GM13977 (cell line): ENCODE results near the gene SYDE1.

Experiments
- DNase-seq: peaks from one replicate; pipeline ENCODE4 v3.0.0; 2012; ENCODE audit warnings: low spot score
- in situ Hi-C: fragments of 300-500 bp; cut with MboI; formaldehyde crosslinking; loops from one replicate; pipeline ENCODE4 v1.12.0; 2022; ENCODE audit warnings: low sequenced_read_pairs, low pct_unique_long_range_greater_than_20kb, mixed read lengths, inconsistent platforms; ENCODE audit not compliant: unreplicated experiment
- TF ChIP-seq, protein P1 (sequence below): IDR thresholded peaks from 2 replicates; pipeline ENCODE4 v1.5.1; 2012; ENCODE audit warnings: mild to moderate bottlenecking, control low read depth; ENCODE audit not compliant: insufficient read depth; ENCODE audit errors: extremely low read depth, missing control alignments

Gene SYDE1

DNA sequence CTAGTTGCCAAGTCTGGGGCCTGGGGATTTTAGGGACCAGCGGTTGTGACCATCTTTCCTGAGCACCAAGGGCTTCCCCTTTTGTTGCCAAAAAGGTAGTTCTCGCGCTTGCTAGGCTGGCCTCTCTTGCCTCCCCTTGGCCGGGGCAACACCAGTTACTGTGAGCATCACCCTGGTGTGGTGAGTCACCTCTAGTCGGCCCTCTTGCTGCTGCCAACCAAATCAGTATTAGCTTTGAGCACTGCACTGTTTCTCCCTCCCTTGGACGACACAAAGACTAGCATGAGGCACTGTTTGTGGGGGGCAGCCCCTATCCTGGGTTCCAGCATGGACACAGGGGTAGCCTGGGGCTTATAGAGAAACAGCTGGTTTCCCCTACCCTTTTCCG is 6.9 kb downstream of the SYDE1 start:
- TF ChIP-seq, protein P1, sequence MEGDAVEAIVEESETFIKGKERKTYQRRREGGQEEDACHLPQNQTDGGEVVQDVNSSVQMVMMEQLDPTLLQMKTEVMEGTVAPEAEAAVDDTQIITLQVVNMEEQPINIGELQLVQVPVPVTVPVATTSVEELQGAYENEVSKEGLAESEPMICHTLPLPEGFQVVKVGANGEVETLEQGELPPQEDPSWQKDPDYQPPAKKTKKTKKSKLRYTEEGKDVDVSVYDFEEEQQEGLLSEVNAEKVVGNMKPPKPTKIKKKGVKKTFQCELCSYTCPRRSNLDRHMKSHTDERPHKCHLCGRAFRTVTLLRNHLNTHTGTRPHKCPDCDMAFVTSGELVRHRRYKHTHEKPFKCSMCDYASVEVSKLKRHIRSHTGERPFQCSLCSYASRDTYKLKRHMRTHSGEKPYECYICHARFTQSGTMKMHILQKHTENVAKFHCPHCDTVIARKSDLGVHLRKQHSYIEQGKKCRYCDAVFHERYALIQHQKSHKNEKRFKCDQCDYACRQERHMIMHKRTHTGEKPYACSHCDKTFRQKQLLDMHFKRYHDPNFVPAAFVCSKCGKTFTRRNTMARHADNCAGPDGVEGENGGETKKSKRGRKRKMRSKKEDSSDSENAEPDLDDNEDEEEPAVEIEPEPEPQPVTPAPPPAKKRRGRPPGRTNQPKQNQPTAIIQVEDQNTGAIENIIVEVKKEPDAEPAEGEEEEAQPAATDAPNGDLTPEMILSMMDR: no peak
- in situ Hi-C loops: no loop called here
- DNase-seq: no peak

DNA sequence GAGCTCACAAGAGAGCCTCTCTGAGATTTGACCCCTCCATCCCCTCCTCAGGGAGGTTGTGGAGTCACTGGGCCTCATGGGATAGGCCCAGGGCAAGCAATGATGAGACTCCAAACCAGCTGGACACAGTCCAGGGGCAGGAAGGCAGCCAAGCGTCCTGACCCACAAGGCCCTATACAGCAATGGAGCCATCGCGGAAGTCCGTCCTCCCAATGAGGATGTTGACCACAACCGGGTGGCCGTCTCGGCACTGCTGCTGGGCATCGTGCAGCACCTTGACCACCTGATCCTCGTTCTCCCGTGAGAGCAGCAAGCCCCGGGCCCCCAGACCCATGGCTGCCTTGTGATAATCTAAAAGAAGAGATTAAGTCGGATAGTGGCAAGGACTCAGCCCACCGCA is 7.9 kb downstream of the SYDE1 start:
- TF ChIP-seq, protein P1: no peak
- in situ Hi-C loops: no loop called here
- DNase-seq: no peak

DNA sequence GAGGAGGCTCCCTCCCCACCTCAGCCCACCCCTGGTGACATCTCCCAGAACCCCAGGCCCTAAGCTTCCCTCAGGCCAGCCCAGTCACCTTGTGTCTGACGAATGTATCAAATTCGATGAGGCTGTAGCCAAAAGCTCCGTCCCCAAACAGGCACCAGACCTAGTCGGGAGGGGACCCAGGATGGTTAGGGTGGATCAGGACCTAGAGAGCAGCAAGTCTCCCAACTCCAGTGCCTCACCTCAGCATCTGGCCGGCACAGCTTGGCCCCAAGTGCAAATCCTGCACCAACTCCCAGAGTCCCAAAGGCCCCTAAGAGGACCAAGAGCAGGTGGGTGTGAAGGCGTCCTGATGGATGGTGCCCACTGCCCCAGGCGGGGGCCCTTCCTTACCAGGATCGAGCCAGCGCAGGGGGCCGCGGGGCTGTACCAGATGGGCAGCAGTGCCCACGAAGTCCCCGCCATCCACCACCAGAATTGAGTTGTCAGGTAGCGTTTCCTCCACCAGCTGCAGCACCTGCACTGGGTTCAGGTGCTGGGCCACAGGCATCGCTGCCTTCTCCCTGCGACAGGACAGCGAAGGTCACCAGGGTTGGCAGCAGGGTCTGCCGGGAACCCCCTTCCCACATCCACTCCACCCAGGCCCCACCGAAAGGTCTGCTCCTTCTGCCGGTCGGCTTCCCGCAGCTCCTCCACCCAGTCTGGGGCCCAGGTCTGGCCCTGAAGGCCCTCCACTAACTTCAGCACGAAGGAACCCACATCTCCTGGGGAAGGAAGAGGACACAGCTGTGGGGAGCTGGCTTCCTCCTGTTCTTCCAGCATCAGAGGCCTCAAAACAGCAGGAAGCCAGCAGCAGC is 8.8 kb downstream of the SYDE1 start:
- TF ChIP-seq, protein P1: no peak
- DNase-seq: no peak
- in situ Hi-C loops: no loop called here

DNA sequence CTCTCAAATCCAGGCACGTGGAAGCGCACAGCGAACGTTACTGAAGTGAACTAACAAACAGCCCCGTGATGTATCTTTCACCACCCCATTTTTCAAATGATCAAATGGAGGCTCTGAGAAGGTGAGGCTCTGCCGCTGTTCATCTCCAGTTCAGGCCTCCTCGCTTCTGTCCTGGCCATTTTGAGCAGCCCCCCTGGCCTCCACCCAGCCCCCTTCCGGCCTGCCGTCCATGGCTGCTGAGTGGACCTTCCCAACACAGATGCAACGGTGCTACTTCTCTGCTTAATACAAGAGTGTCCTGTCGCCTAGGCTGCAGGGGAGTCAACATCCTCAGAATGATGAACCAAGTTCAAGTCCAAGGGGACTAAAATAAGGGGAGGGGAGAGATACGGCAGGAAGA is 9.7 kb downstream of the SYDE1 start:
- TF ChIP-seq, protein P1: no peak
- DNase-seq: no peak
- in situ Hi-C loops: no loop called here

DNA sequence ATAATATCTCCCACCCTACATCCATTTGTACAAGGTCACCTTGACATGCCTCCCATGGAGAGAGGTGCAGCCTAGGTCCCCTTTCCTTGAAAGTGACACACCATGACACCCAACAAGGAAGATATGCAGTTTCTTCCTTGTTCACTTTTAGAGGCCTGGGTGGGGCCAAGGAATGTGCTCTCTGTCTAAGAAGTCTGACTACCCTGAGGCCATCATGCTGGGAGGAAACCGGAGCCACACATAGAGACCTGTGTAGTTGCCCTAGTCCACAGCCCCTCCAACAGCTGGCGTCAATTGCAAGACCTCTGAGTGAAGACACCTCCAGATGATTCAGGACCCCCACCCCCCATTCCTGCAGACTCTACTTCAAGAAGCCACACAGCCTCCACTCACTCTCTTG is 11.0 kb downstream of the SYDE1 start:
- TF ChIP-seq, protein P1: no peak
- DNase-seq: no peak
- in situ Hi-C loops: no loop called here

DNA sequence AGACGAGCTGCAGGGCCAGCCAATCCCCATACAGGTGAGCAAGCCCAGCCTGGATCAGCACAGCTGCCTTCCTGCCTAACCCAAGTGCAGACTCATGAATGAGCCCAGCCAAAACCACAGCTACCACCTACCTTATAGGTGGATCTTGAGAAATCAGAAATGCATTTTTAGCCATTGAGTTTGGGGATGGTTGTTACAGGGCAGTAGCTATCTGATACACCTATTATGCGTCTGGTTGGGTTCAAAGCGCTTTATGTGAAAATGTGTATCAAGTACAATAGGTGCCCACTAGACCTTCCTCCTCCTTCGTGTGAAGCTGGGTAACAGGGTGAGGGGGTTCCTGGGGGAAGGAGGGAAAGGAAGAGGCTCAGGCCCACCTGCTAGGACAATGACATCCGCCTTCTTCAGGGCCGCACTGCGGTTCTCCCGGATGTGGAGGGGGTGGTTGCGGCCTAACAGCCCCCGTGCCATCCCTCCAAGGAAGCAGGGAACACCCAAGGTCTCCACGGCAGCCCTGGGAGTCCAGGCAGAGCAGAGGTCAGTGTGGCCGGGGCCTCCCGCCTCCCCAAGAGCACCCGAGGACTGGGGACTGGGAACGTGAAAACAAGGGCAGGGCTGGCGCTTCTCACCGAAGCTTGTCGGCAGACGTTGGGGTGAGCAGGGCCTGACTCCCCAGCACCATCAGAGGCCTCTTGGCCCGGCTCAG is 11.7 kb downstream of the SYDE1 start:
- in situ Hi-C loops: no loop called here
- DNase-seq: no peak
- TF ChIP-seq, protein P1: no peak
